Measurements from ENCODE around the gene HIC1. TPM values are rescaled to one million over a fixed set of nuclear protein-coding genes. Genes with fewer than 3 reads are reported as not detected.

HIC1 gene
- total and polyA plus RNA-seq, 2 of the 4 experiments (the other 2 are of a cell fraction): 10.4 to 23.0 TPM

GRCh38 chr17:2054512-2055291 is at the start of gene HIC1 (continued):
- TF ChIP-seq BHLHE40 (IDR thresholded peaks at IDR 0.05; ENCODE audit: low read depth, low read length) (no peak), SMC3 (IDR thresholded peaks at IDR 0.05; ENCODE audit: low read depth, low read length) (peak; percentile 68), CEBPB (IDR thresholded peaks at IDR 0.05; ENCODE audit: low read depth, low read length) (no peak), NFE2L2 (IDR thresholded peaks at IDR 0.05; ENCODE audit: low read depth, low read length) (no peak), RFX5 (IDR thresholded peaks at IDR 0.05; ENCODE audit: low read depth, low read length) (no peak), MXI1 (IDR thresholded peaks at IDR 0.05; ENCODE audit: borderline replicate concordance, low read depth, low read length) (peak; percentile 77; the same call in 1 of the 2 replicates)
